Mesenteric fat pad (tissue), 1 donor: ENCODE data around the gene NRM. TPM values are rescaled to one million over a fixed set of nuclear protein-coding genes. Genes with fewer than 3 reads are reported as not detected.

Experiments used
- total RNA-seq: library from RNA; stranded (reverse); fragmentation: NEBNext Ultra II Directional; extraction: Animal tissue kit (Norgen Biotek cat#: 25700); gene quantifications from one replicate; pipeline ENCODE4 v1.2.1, GENCODE V29; 2021
- donor health status: DM: yes; HTN: yes; CAD: no.

The NRM gene
- total RNA-seq, 1 donor from 2014 or later, result 7.3 TPM

Other genes with a start within 250 kb of the NRM start
- 450 TPM for gene HLA-E, start 201.5 kb downstream of the NRM start, total RNA-seq
- 65.8 TPM for gene GNL1, start 134.5 kb downstream of the NRM start, total RNA-seq
- 9.2 TPM for gene PRR3, start 133.7 kb downstream of the NRM start, total RNA-seq
- gene ABCF1, start 119.5 kb downstream of the NRM start, total RNA-seq, result 59.2 TPM
- gene PPP1R10, start 73.7 kb downstream of the NRM start, total RNA-seq, result 49.1 TPM
- gene MRPS18B, start 73.1 kb downstream of the NRM start, total RNA-seq, result 44.4 TPM
- gene ATAT1, start 64.1 kb downstream of the NRM start, total RNA-seq, result 8.4 TPM
- 12.4 TPM for gene C6orf136, start 43.9 kb downstream of the NRM start, total RNA-seq
- gene DHX16, start 18.0 kb downstream of the NRM start, total RNA-seq, result 27.2 TPM
- gene PPP1R18, start 4.3 kb downstream of the NRM start, total RNA-seq, result 87.0 TPM
- gene MDC1, start 26.3 kb upstream of the NRM start, total RNA-seq, result 19.8 TPM
- gene TUBB, start 29.4 kb upstream of the NRM start, total RNA-seq, result 452 TPM
- gene FLOT1, start 51.7 kb upstream of the NRM start, total RNA-seq, result 190 TPM
- gene IER3, start 53.6 kb upstream of the NRM start, total RNA-seq, result 146 TPM
- gene DDR1, start 193.5 kb upstream of the NRM start, total RNA-seq, result 82.1 TPM
- 44.4 TPM for gene GTF2H4, start 217.2 kb upstream of the NRM start, total RNA-seq
- gene VARS2, start 223.3 kb upstream of the NRM start, total RNA-seq, result 23.5 TPM
- not detected for gene SFTA2, start 241.2 kb upstream of the NRM start, total RNA-seq
- gene MUCL3, start 250.0 kb upstream of the NRM start, total RNA-seq, result not detected